ENCODE results near the gene UGGT2.
"Not testable (repeated sequence)": the region's sequence is repeated elsewhere in the genome, so short reads cannot be mapped to it uniquely, and the experiment has no call there.

Gene UGGT2

GRCh38 chr13:95793781-95794180, 259.4 kb downstream of the UGGT2 start:
- no peak for DNase-seq (ENCODE audit: low spot score)

- no peak for DNase-seq (ENCODE audit: low spot score)
These were observed 260.1 kb downstream of the UGGT2 start for GRCh38 chr13:95793018-95793555.

DNA sequence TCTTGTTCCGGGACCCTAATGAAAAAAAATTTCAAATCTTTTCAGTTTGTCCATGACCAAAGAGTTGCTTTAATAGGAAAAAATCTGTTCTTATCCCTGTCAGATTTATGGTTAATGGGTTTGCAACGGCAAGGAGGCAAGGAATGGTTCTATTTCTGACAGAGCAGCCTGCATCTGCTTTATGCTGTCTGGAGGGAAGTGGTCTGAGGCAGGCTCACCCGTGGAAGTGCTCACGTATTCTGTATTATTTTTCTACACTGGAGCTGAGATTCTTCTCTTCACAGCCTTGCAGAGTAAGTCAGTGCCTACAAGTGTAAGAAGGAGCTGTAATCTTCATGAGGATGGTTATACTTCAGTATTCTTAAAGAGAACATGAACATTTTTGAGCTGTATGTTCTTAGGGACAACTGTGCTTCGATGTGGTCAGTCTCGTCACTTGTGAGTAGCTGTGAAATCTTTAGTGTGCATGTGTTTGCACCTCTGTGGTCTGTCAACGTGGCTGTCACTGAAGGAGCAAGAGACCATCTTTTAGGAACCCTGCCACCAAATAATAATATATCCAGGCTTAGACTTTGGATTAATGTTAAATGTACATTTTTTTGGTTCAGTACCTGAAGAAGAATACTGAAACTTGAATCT, 262.0 kb downstream of the UGGT2 start:
- no peak for DNase-seq (ENCODE audit: low spot score)

- not testable (repeated sequence) for DNase-seq (ENCODE audit: low spot score)
These were observed 263.9 kb downstream of the UGGT2 start for GRCh38 chr13:95789315-95789714.

GRCh38 chr13:95788100-95788463, 265.1 kb downstream of the UGGT2 start:
- no peak for DNase-seq (ENCODE audit: low spot score)

- no peak for DNase-seq (ENCODE audit: low spot score)
These were observed 265.7 kb downstream of the UGGT2 start for GRCh38 chr13:95787356-95788099.

DNA sequence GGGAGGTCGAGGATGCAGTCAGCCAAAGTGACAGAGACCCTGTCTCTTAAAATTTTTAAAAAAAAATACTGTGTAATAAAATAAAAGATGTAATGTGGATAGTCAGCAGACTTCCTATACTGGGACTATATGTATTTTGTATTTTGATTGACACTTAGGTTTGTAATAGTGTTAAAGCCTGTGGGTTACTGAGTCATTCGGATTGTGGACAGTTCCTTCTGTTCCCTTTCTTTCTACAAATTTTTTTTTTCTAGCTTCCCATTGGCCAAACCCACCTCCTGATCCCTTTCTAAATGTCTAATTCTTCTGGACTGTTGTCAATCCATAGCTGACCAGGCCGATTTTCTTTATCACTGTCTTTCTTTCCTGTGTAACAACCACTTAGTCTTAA, 268.3 kb downstream of the UGGT2 start:
- no peak for DNase-seq (ENCODE audit: low spot score)

DNA sequence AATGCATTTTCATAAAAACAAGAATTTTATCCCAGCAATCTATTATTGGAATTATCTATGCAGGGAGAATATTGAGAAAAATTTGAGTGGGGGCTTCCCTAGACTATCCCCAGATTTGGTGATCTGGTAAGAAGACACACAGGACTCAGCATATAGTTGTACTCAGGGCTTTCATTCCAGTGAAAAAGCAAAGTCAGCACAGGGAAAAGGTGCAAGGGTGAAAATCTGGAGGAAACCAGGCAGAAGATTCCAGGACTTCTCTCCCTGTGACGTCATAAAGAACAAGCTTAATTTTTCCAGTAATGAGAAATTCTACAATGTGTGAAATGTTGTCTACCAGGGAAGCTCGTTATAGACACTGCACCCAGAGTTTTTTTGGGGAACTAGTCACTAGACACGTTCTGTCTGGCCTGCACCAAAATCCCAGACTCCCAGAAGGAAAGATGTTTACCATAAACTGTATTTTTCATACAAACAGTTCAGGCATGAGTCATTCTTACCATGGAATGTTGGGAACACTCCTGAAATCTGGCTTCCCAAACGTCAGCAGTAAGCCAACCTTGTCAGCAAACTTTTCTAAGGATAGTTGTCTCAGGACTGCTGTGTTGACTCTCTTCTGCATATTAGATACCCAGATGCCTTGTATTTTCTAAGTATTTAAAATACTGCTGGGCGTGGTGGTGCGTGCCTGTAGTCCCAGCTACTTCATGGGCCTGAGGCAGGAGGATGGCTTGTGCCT, 268.9 kb downstream of the UGGT2 start:
- DNase-seq (ENCODE audit: low spot score), result no peak

DNA sequence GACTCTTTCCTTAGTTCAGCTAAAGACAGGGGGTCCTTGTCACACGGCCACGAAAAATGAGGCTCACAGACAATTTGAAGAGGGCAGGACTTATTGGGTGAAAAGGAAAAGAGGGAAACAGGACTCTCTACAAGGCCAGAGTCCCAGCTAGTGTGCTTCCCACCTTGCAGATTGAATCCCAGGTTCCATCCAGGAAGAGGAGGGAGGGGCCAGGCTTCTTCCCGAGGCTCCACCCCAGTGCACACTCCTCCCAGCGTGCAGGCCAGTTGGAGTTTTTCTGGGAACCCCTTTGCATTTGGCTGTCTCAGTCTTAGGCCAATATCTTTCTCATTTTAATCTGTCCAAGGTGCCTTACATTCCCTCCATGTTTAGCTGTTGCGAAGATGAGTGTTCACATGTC, 269.5 kb downstream of the UGGT2 start:
- DNase-seq (ENCODE audit: low spot score), result no peak

GRCh38 chr13:95781940-95782339, 271.3 kb downstream of the UGGT2 start:
- DNase-seq (ENCODE audit: low spot score), result not testable (repeated sequence)

DNA sequence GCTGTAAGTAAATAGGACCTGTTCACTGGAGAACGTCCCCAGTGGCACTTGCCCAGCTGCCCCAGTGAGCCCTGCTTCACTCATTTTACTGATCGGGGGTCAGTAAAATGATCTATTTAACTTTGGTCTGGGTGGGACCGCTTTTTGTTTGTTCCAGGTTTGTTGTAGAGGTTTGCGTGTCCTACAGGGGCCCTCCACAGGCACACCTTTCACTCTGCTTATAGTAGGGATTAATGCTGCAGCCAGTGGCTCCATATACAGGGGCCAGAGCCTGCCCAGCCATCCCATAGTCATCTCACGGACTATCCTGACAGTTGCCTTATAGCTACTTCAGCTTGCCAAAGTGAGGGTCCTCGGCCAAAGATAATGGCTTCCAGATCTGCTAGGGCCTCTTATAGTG, 272.2 kb downstream of the UGGT2 start:
- no peak for DNase-seq (ENCODE audit: low spot score)

- no peak for DNase-seq (ENCODE audit: low spot score)
These were observed 273.7 kb downstream of the UGGT2 start for GRCh38 chr13:95779522-95779921.

DNA sequence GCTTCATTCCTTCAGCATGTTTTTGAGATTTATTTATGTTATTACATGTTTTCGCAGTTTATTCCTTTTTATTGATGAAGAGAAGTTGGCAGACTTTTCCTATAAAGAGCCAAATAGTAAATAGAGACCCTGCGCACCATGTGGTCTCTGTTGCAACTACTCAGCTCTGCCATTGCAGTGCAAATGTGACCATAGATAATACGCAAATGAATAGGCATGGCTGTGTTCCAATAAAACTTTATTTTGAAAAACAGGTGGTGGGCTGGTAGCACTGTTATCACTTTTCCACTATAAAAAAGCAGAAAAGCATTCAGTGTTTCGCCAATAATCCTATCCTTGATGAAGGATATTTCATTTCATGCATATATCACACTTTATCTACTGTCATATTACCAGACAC, 281.3 kb downstream of the UGGT2 start:
- DNase-seq (ENCODE audit: low spot score), result no peak

DNA sequence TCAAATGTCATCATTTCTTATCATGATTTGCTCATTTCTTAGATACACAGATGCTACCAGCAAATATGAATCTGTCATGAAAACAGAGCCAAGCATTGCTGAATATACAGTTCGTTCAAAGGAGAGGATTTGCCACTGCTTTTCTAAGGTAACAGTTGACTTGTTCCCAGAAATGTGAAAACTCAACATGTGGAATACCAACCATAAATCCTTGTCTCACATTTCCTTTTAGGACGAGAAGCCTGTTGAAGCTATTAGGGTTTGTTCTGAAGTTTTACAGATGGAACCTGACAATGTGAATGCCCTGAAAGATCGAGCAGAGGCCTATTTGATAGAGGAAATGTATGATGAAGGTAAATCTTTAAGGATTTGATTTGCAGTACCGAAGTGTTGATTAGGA, 289.6 kb downstream of the UGGT2 start:
- DNase-seq (ENCODE audit: low spot score), result no peak

GRCh38 chr13:95762626-95763025, 290.6 kb downstream of the UGGT2 start:
- DNase-seq (ENCODE audit: low spot score), result not testable (repeated sequence)

GRCh38 chr13:95756072-95756471, 297.1 kb downstream of the UGGT2 start:
- no peak for DNase-seq (ENCODE audit: low spot score)

DNA sequence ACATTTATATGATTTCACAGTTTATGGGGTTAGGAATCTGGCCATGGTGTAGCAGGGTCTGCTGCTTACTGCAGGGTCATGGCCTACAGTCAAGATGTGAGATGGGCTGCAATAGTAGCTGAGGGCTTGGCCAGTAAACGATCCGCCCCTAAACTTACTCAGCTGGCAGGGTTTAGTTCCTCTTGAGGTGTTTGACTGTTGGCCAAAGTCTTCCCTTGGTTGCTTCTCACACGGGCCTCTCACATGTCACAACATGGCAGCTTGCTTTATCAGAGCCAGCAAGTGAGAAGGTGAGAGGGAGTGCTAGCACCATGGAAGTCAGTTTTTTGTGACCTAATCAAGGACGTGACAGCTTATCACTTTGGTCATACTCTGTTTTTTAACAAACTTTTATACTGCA, 299.1 kb downstream of the UGGT2 start:
- no peak for DNase-seq (ENCODE audit: low spot score)

DNA sequence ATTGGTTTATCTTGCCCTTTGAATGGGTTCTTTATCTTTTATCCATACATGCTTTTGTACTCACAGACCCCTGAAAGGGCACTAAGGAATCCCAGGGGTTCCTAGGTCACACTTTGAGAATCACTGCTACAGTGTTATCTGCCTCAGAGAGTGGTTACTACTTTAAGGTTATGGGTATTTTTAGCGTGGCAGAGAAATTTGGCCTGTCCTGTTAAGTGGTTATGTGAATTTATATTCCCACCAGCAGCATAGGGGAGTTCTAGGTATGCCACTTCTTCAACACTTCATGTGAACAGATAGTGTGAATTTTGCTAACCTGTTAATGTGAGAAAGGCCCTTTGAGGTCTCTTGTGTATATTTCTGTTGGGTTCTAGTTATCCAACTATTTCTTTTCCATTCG, 300.5 kb downstream of the UGGT2 start:
- DNase-seq (ENCODE audit: low spot score), result no peak

Data from ecto neural progenitor cell (in vitro differentiated cells).